ENCODE data around the gene CPNE4.

GRCh38 chr3:131812433-131812832, 222.4 kb downstream of the CPNE4 start:
- TF ChIP-seq, protein P1, sequence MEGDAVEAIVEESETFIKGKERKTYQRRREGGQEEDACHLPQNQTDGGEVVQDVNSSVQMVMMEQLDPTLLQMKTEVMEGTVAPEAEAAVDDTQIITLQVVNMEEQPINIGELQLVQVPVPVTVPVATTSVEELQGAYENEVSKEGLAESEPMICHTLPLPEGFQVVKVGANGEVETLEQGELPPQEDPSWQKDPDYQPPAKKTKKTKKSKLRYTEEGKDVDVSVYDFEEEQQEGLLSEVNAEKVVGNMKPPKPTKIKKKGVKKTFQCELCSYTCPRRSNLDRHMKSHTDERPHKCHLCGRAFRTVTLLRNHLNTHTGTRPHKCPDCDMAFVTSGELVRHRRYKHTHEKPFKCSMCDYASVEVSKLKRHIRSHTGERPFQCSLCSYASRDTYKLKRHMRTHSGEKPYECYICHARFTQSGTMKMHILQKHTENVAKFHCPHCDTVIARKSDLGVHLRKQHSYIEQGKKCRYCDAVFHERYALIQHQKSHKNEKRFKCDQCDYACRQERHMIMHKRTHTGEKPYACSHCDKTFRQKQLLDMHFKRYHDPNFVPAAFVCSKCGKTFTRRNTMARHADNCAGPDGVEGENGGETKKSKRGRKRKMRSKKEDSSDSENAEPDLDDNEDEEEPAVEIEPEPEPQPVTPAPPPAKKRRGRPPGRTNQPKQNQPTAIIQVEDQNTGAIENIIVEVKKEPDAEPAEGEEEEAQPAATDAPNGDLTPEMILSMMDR (conservative IDR thresholded peaks at IDR 0.05; ENCODE audit: low read depth, low read length): no peak
- TF ChIP-seq EZH2 (IDR thresholded peaks at IDR 0.05; ENCODE audit: low read length, unreplicated experiment) (no peak), EZH2phosphoT487 (IDR thresholded peaks at IDR 0.05; ENCODE audit: borderline replicate concordance, low read length) (no peak)
